H1 (cell line): ENCODE results near the gene FRRS1L. TPM values are rescaled to one million over a fixed set of nuclear protein-coding genes. Genes with fewer than 3 reads are reported as not detected.

ENCODE experiments used
- CTCF ChIA-PET: fragments of 300-600 bp; sonication (Branson Sonifier 250); formaldehyde crosslinking; loops from one replicate; lab custom pipeline; 2021; ENCODE audit not compliant: partially characterized antibody; lab: Charles Lee
- POLR2A ChIA-PET: fragments of 300-600 bp; sonication (Branson Sonifier 250); formaldehyde crosslinking; loops from one replicate; lab custom pipeline; 2021; ENCODE audit warnings: inconsistent platforms; ENCODE audit not compliant: partially characterized antibody; lab: Charles Lee
- DNase-seq, 2 experiments: peaks; one replicate each; pipeline versions ENCODE4 v3.0.0 to v3.0.0-alpha.2; 2010 to 2022; ENCODE audit warnings: low spot score in 2 of 2, low read depth in 1 of 2, mixed read lengths in 1 of 2
- FAIRE-seq: peaks from 2 replicates; lab custom pipeline; 2011; peaks lifted over from hg19 to GRCh38; lab: Jason Lieb, UNC
- H2AFZ ChIP-seq: 2 replicates; pipeline ENCODE4 v1.8.1; 2012; ENCODE audit warnings: low read length, inconsistent platforms
- H2AK5ac ChIP-seq: 2 replicates; pipeline ENCODE4 v1.6.1; 2013; ENCODE audit warnings: low read depth, low read length
- H2BK120ac ChIP-seq: replicated peaks from 2 replicates; pipeline ENCODE3; 2013; ENCODE audit warnings: low read depth, low read length, inconsistent platforms
- H2BK12ac ChIP-seq: 2 replicates; pipeline ENCODE4 v1.6.1; 2013; ENCODE audit warnings: low read depth, low read length
- H2BK15ac ChIP-seq: 2 replicates; pipeline ENCODE4 v1.6.1; 2013; ENCODE audit warnings: low read length
- H2BK20ac ChIP-seq: 2 replicates; pipeline ENCODE4 v1.6.1; 2013; ENCODE audit warnings: low read length
- H2BK5ac ChIP-seq: 2 replicates; pipeline ENCODE4 v1.6.1; 2013; ENCODE audit warnings: low read depth, low read length
- H3K14ac ChIP-seq: 2 replicates; pipeline ENCODE4 v1.6.1; 2013; ENCODE audit warnings: inconsistent platforms; ENCODE audit not compliant: insufficient read length
- H3K18ac ChIP-seq: 2 replicates; pipeline ENCODE4 v1.6.1; 2013; ENCODE audit warnings: low read length; ENCODE audit errors: extremely low read depth
- H3K23ac ChIP-seq: 2 replicates; pipeline ENCODE4 v1.6.1; 2013; ENCODE audit warnings: inconsistent platforms; ENCODE audit not compliant: insufficient read length
- H3K23me2 ChIP-seq: 2 replicates; pipeline ENCODE4 v1.6.1; 2013; ENCODE audit warnings: low read depth, low read length
- H3K27ac ChIP-seq: 2 replicates; pipeline ENCODE4 v1.6.1; 2011; ENCODE audit warnings: low read depth, low read length, inconsistent platforms
- H3K27me3 ChIP-seq, 4 experiments: replicated peaks in 1 of 4; 1 replicate in 1 of 4; 2 replicates in 3 of 4; pipeline versions ENCODE4 v1.6.1 to v1.8.1; 2011 to 2013; ENCODE audit warnings: low read length in 3 of 4, mild to moderate bottlenecking in 3 of 4, inconsistent platforms in 2 of 4, mixed read lengths in 2 of 4, moderate library complexity in 1 of 4; ENCODE audit not compliant: control insufficient read depth in 3 of 4, insufficient read depth in 3 of 4; ENCODE audit errors: extremely low read depth in 1 of 4
- H3K36me3 ChIP-seq, 4 experiments: 2 replicates each; pipeline versions ENCODE4 v1.6.1 to v1.8.1; 2011 to 2013; ENCODE audit warnings: mild to moderate bottlenecking in 4 of 4, low read length in 3 of 4, moderate library complexity in 2 of 4, control low read depth in 1 of 4, inconsistent platforms in 1 of 4; ENCODE audit not compliant: insufficient read depth in 4 of 4, control insufficient read depth in 2 of 4
- H3K4ac ChIP-seq: replicated peaks from 2 replicates; pipeline ENCODE3; 2013; ENCODE audit warnings: low read length, low read depth, mixed read lengths, inconsistent platforms; ENCODE audit not compliant: insufficient read length
- H3K4me1 ChIP-seq, 4 experiments: replicated peaks in 1 of 4; 1 replicate in 1 of 4; 2 replicates in 3 of 4; pipeline versions ENCODE4 v1.6.1 to v1.8.1; 2011 to 2013; ENCODE audit warnings: low read length in 3 of 4, inconsistent platforms in 2 of 4, mixed read lengths in 1 of 4; ENCODE audit not compliant: insufficient read depth in 4 of 4, control insufficient read depth in 3 of 4
- H3K4me2 ChIP-seq, 2 experiments: 2 replicates each; pipeline versions ENCODE4 v1.6.1 to v1.8.1; 2011 to 2013; ENCODE audit warnings: low read depth in 2 of 2, low read length in 2 of 2, control low read depth in 1 of 2, inconsistent platforms in 1 of 2, mild to moderate bottlenecking in 1 of 2; ENCODE audit not compliant: insufficient read depth in 1 of 2
- H3K4me3 ChIP-seq, 4 experiments: fragments of 200-600, 300-600 bp in 1 of 4; sonication (generic), shearing (Covaris generic), sonication (Bioruptor Twin) in 1 of 4; 2 replicates each; pipeline versions ENCODE4 v1.5.1 to v1.8.1; 2011 to 2016; ENCODE audit warnings: low read length in 4 of 4, low read depth in 3 of 4, control low read depth in 2 of 4, inconsistent platforms in 2 of 4, mild to moderate bottlenecking in 2 of 4, mixed read lengths in 1 of 4, moderate library complexity in 1 of 4; ENCODE audit not compliant: insufficient read depth in 2 of 4; ENCODE audit errors: extremely low read depth in 1 of 4
- H3K56ac ChIP-seq: replicated peaks from 2 replicates; pipeline ENCODE3; 2013; ENCODE audit warnings: low read depth, mild to moderate bottlenecking, mixed read lengths, low read length, inconsistent platforms; ENCODE audit not compliant: insufficient read length
- H3K79me1 ChIP-seq: 2 replicates; pipeline ENCODE4 v1.6.1; 2013; ENCODE audit warnings: low read depth, low read length, control low read depth
- H3K79me2 ChIP-seq, 2 experiments: 2 replicates each; pipeline versions ENCODE4 v1.6.1 to v1.8.1; 2012 to 2013; ENCODE audit warnings: low read length in 2 of 2, mild to moderate bottlenecking in 2 of 2, inconsistent platforms in 1 of 2; ENCODE audit not compliant: insufficient read depth in 2 of 2, control insufficient read depth in 1 of 2
- H3K9ac ChIP-seq, 4 experiments: replicated peaks in 1 of 4; 1 replicate in 1 of 4; 2 replicates in 3 of 4; pipeline versions ENCODE4 v1.6.1 to v1.8.1; 2011 to 2013; ENCODE audit warnings: low read depth in 3 of 4, low read length in 3 of 4, control low read depth in 2 of 4, mild to moderate bottlenecking in 2 of 4, moderate library complexity in 2 of 4, inconsistent platforms in 1 of 4; ENCODE audit errors: extremely low read depth in 1 of 4
- H3K9me3 ChIP-seq, 2 experiments: 2 replicates each; pipeline versions ENCODE4 v1.6.1 to v1.8.1; 2012 to 2013; ENCODE audit warnings: mild to moderate bottlenecking in 2 of 2, moderate library complexity in 2 of 2, control low read depth in 1 of 2, inconsistent platforms in 1 of 2, low read depth in 1 of 2, low read length in 1 of 2, mixed read lengths in 1 of 2; ENCODE audit not compliant: insufficient read depth in 2 of 2
- H4K20me1 ChIP-seq, 2 experiments: replicated peaks in 1 of 2; 2 replicates each; pipeline versions ENCODE3 to v1.8.1; 2011 to 2013; ENCODE audit warnings: inconsistent platforms in 2 of 2, low read length in 2 of 2, mild to moderate bottlenecking in 1 of 2; ENCODE audit not compliant: insufficient read depth in 2 of 2, control insufficient read depth in 1 of 2
- H4K5ac ChIP-seq: 2 replicates; pipeline ENCODE4 v1.6.1; 2013; ENCODE audit warnings: low read length, low read depth, mixed read lengths, inconsistent platforms; ENCODE audit not compliant: insufficient read length
- H4K8ac ChIP-seq: 2 replicates; pipeline ENCODE4 v1.8.0; 2013; ENCODE audit warnings: mild to moderate bottlenecking, moderate library complexity, low read length, inconsistent platforms; ENCODE audit not compliant: insufficient read depth; ENCODE audit errors: extremely low read depth
- H4K91ac ChIP-seq: replicated peaks from 2 replicates; pipeline ENCODE3; 2013; ENCODE audit warnings: low read length, mixed read lengths, inconsistent platforms; ENCODE audit not compliant: insufficient read length
- EGR1 ChIP-seq: IDR thresholded peaks from 2 replicates; pipeline ENCODE4 v1.6.1; 2011; ENCODE audit warnings: low read depth, low read length, borderline replicate concordance
- FOSL1 ChIP-seq: IDR thresholded peaks from 2 replicates; pipeline ENCODE4 v1.6.1; 2011; ENCODE audit warnings: mild to moderate bottlenecking, low read depth, low read length, moderate library complexity; ENCODE audit not compliant: insufficient read depth
- GTF2F1 ChIP-seq: IDR thresholded peaks from 2 replicates; pipeline ENCODE4 v1.6.1; 2012; ENCODE audit warnings: low read depth, low read length, improper control_type of control experiment, borderline replicate concordance
- NRF1 ChIP-seq: IDR thresholded peaks from 2 replicates; pipeline ENCODE4 v1.6.1; 2011; ENCODE audit warnings: mild to moderate bottlenecking, low read depth, low read length, improper control_type of control experiment
- PHF8 ChIP-seq: fragments of 200-600 bp; sonication (generic); conservative IDR thresholded peaks from 2 replicates; pipeline ENCODE4 v1.7.1; 2012; ENCODE audit warnings: low read depth, mild to moderate bottlenecking, inconsistent platforms, low read length, moderate library complexity
- RAD21 ChIP-seq, 2 experiments: IDR thresholded peaks in 1 of 2; conservative IDR thresholded peaks in 1 of 2; 2 replicates each; pipeline ENCODE4 v1.6.1; 2011; ENCODE audit warnings: low read depth in 2 of 2, low read length in 2 of 2, improper control_type of control experiment in 1 of 2, inconsistent platforms in 1 of 2, mild to moderate bottlenecking in 1 of 2, moderate library complexity in 1 of 2
- SAP30 ChIP-seq: fragments of 300-600 bp; sonication (generic); IDR thresholded peaks from 2 replicates; pipeline ENCODE4 v1.7.1; 2012; ENCODE audit warnings: low read length, moderate library complexity, mild to moderate bottlenecking, inconsistent platforms; ENCODE audit not compliant: insufficient read depth, insufficient replicate concordance
- SIRT6 ChIP-seq: IDR thresholded peaks from one replicate; pipeline ENCODE4 v1.7.1; 2012; ENCODE audit warnings: low read length, inconsistent platforms
- TAF1 ChIP-seq: IDR thresholded peaks from 2 replicates; pipeline ENCODE4 v1.6.1; 2011; ENCODE audit warnings: mild to moderate bottlenecking, low read depth, low read length
- WGBS, 2 experiments: shearing (Covaris generic) in 1 of 2; methylation state at CpG; one replicate each; pipeline versions ENCODE4 v1.1.6 to v1.1.7; 2013 to 2015; ENCODE audit warnings: low lambda C conversion rate in 2 of 2, mixed read lengths in 2 of 2, inconsistent platforms in 1 of 2, low coverage in 1 of 2, missing lambda C conversion rate in 1 of 2; ENCODE audit not compliant: insufficient replicate concordance in 2 of 2, insufficient coverage in 1 of 2, insufficient read length in 1 of 2; ENCODE audit errors: extremely low coverage in 1 of 2, missing lambda C conversion rate in 1 of 2; 5-methylcytosine and 5-hydroxymethylcytosine counted together
- polyA plus RNA-seq, 7 experiments: library from polyadenylated mRNA; depleted of rRNA in 3 of 7; stranded (reverse) in 5 of 7; unstranded in 2 of 7; fragments of >200 nt in 5 of 7; fragments of 200-250 nt in 2 of 7; gene quantifications; 1 replicate in 5 of 7; 2 replicates in 1 of 7; 4 replicates in 1 of 7; pipeline versions ENCODE4 v1.2.1 to v1.2.3, GENCODE V29; 2011 to 2013; ENCODE audit warnings: missing spikeins in 2 of 7, mixed read lengths in 2 of 7
- total RNA-seq: library from RNA; stranded (reverse); fragmentation: NEBNext Ultra II Directional; extraction: Animal tissue kit (Norgen Biotek cat#: 25700); gene quantifications from 2 replicates; pipeline ENCODE4 v1.2.1, GENCODE V29; 2021

FRRS1L gene
- total and polyA plus RNA-seq, 2 of the 8 experiments (the other 6 are each of a cell fraction or from before 2014, with no cell fraction given): 1.0 to 2.2 TPM

DNA sequence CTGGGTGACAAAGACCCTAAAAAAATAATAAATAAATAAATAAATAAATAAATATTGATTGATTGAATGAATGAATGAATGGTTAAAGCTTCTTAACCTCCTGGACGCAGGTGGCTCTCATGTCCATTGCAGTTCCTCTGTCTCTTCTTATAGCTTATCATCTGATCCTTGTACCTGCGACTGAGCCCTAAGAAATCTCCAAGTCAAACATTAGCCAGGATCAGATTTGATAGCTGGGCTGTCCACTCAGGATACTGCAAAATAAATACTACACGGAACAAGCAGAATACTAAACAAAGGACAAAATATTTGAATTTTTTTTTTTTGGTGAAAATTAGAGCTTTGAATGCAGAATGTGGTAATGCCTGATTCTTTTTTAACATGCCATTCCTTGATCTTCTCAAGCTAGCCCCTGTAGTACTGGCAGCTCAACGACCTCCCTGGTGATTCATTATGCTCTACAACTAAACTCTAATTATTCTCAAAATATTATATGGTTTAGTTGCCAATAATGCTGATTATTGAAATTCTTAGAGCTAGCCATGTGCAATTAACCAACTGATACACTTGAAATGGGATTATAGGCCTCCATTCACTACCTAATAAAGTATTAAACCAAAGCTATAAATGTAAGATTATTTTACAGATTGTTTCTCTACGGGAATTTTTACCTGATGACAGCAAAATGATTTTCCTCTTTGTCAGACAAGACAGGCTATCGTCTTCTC is 37.4 kb downstream of the FRRS1L start:
- no peaks in the 10 kb centered on the region for H3K4me1 ChIP-seq
- no peak overlapping the region for H2AK5ac ChIP-seq
- no peaks in the 10 kb centered on the region for H3K23me2 ChIP-seq
- no peak for FAIRE-seq
- no peak overlapping the region for H2BK15ac ChIP-seq
- no peak overlapping the region for H3K14ac ChIP-seq
- CTCF ChIA-PET: interaction anchor here (1.0 to 1.7 kb wide), 4 partner anchors 10 to 22 kb away, joined by 3 read pairs; partner anchors contain the start of gene TMEM245
- no peak overlapping the region for H2BK12ac ChIP-seq
- no peak overlapping the region for H3K4ac ChIP-seq
- no peaks in the 10 kb centered on the region for H3K79me1 ChIP-seq
- H2BK20ac ChIP-seq: no peak overlapping the region
- H3K9me3 ChIP-seq: no peaks in the 10 kb centered on the region
- no peak overlapping the region for H3K4me3 ChIP-seq
- no peak overlapping the region for H4K8ac ChIP-seq
- no peak for TF ChIP-seq EGR1
- no peak for TF ChIP-seq SIRT6
- TF ChIP-seq FOSL1: no peak
- TF ChIP-seq NRF1: no peak
- TF ChIP-seq TAF1: no peak
- no peak for TF ChIP-seq RAD21 (IDR thresholded peaks at IDR 0.05 in 1 of 2, conservative IDR thresholded peaks at IDR 0.05 in 1 of 2; ENCODE audit: low read depth in 2 of 2, low read length in 2 of 2)
- no peak for TF ChIP-seq PHF8
- no peak for TF ChIP-seq GTF2F1
- TF ChIP-seq SAP30: no peak
- no peaks in the 10 kb centered on the region for H3K79me2 ChIP-seq
- no peak overlapping the region for H4K5ac ChIP-seq
- no peak overlapping the region for H2BK120ac ChIP-seq
- no peaks in the 10 kb centered on the region for H3K36me3 ChIP-seq
- H3K27me3 ChIP-seq: no peaks in the 10 kb centered on the region
- H3K9ac ChIP-seq: no peak overlapping the region
- no peak overlapping the region for H2BK5ac ChIP-seq
- no peak overlapping the region for H4K91ac ChIP-seq
- POLR2A ChIA-PET: interaction anchor here (1.0 kb wide), 1 partner anchor 10 kb away, joined by 5 read pairs; the partner anchor contains the start of gene TMEM245
- H3K56ac ChIP-seq: no peak overlapping the region
- H3K4me2 ChIP-seq: no peak overlapping the region
- H4K20me1 ChIP-seq: no peaks in the 10 kb centered on the region
- H3K27ac ChIP-seq: no peak overlapping the region
- H3K18ac ChIP-seq: no peak overlapping the region
- 91% methylated on average over 6 of the region's 6 CpGs; no CpG with 5 or more reads in 1 of the 2 experiments for WGBS, 2 experiments
- no peak overlapping the region for H2AFZ ChIP-seq
- no peak overlapping the region for H3K23ac ChIP-seq
- DNase-seq: no peak
